Smooth muscle cell of the brain vasculature (primary cell): ENCODE data around the gene TXNDC11.

ENCODE experiments used
- DNase-seq: peaks from one replicate; pipeline ENCODE4 v3.0.0-alpha.2; 2012; ENCODE audit warnings: low read depth, low spot score

Gene TXNDC11

GRCh38 chr16:11662582-11662981 lies 80.1 kb downstream of the TXNDC11 start:
- no peak for DNase-seq

- no peak for DNase-seq
Measured at GRCh38 chr16:11660565-11660964, 82.1 kb downstream of the TXNDC11 start.

- no peak for DNase-seq
Measured at GRCh38 chr16:11658896-11659708, 83.6 kb downstream of the TXNDC11 start.

- DNase-seq: no peak
Measured at GRCh38 chr16:11657556-11657955, 85.1 kb downstream of the TXNDC11 start.

GRCh38 chr16:11655655-11656054 lies 87.0 kb downstream of the TXNDC11 start:
- no peak for DNase-seq

GRCh38 chr16:11651796-11652195 lies 90.9 kb downstream of the TXNDC11 start:
- no peak for DNase-seq

GRCh38 chr16:11650641-11651591 lies 91.7 kb downstream of the TXNDC11 start:
- no peak for DNase-seq

- DNase-seq: no peak
Measured at GRCh38 chr16:11649276-11649675, 93.4 kb downstream of the TXNDC11 start.

- DNase-seq: no peak
Measured at GRCh38 chr16:11642765-11643116, 99.9 kb downstream of the TXNDC11 start.

GRCh38 chr16:11640987-11641817 lies 101.5 kb downstream of the TXNDC11 start:
- no peak for DNase-seq

GRCh38 chr16:11639925-11640899 lies 102.4 kb downstream of the TXNDC11 start:
- peak; percentile 69 for DNase-seq

GRCh38 chr16:11639008-11639562 lies 103.6 kb downstream of the TXNDC11 start:
- DNase-seq: no peak

- DNase-seq: no peak
Measured at GRCh38 chr16:11638140-11638539, 104.5 kb downstream of the TXNDC11 start.

GRCh38 chr16:11637320-11637719 lies 105.3 kb downstream of the TXNDC11 start:
- no peak for DNase-seq

- DNase-seq: no peak
Measured at GRCh38 chr16:11636172-11636721, 106.4 kb downstream of the TXNDC11 start.

GRCh38 chr16:11635679-11636171 lies 106.9 kb downstream of the TXNDC11 start:
- DNase-seq: no peak

GRCh38 chr16:11635113-11635652 lies 107.5 kb downstream of the TXNDC11 start:
- no peak for DNase-seq

- DNase-seq: no peak
Measured at GRCh38 chr16:11634312-11634711, 108.3 kb downstream of the TXNDC11 start.

- DNase-seq: no peak
Measured at GRCh38 chr16:11633113-11633512, 109.5 kb downstream of the TXNDC11 start.
